Lower leg skin (tissue), 3 donors: ENCODE results near the gene LSM4.

Experiments used
- CTCF ChIP-seq, 3 donors: fragments of 450-650 bp; IDR thresholded peaks; one replicate each; pipeline ENCODE4 v1.5.1; 2016; ENCODE audit warnings: antibody characterized with exemption in 3 of 3, mild to moderate bottlenecking in 3 of 3, moderate library complexity in 2 of 3
- POLR2A ChIP-seq, 2 donors: fragments of 450-650 bp; IDR thresholded peaks; one replicate each; pipeline ENCODE4 v1.6.1; 2016 to 2017; ENCODE audit warnings: antibody characterized with exemption in 2 of 2, mild to moderate bottlenecking in 1 of 2, moderate library complexity in 1 of 2

GRCh38 chr19:18368504-18369222 is 45.8 kb upstream of the LSM4 start:
- no peak for TF ChIP-seq CTCF (IDR thresholded peaks at IDR 0.05)
- no peak for TF ChIP-seq POLR2A (IDR thresholded peaks at IDR 0.05)
